Left renal cortex interstitium (tissue), 4 donors: Measurements from ENCODE around the gene SS18L1. TPM values are rescaled to one million over a fixed set of nuclear protein-coding genes. Genes with fewer than 3 reads are reported as not detected.
"Not testable (repeated sequence)": the region's sequence is repeated elsewhere in the genome, so short reads cannot be mapped to it uniquely, and the experiment has no call there.

Experiments used
- DNase-seq, 4 donors: peaks; one replicate each; pipeline ENCODE4 v3.0.0-alpha.2; 2013; ENCODE audit warnings: low read depth in 4 of 4, low spot score in 2 of 4, missing footprints in 1 of 4
- polyA plus RNA-seq, 4 donors: library from polyadenylated mRNA; unstranded; fragments of 120-200 nt; gene quantifications; one replicate each; pipeline ENCODE4 v1.2.1, GENCODE V29; 2013; ENCODE audit not compliant: insufficient read length in 4 of 4

SS18L1 gene, protein sequence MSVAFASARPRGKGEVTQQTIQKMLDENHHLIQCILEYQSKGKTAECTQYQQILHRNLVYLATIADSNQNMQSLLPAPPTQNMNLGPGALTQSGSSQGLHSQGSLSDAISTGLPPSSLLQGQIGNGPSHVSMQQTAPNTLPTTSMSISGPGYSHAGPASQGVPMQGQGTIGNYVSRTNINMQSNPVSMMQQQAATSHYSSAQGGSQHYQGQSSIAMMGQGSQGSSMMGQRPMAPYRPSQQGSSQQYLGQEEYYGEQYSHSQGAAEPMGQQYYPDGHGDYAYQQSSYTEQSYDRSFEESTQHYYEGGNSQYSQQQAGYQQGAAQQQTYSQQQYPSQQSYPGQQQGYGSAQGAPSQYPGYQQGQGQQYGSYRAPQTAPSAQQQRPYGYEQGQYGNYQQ
- 10 to 100 TPM; 15.5 to 27.8 (median 21.2) TPM for polyA plus RNA-seq

DNA sequence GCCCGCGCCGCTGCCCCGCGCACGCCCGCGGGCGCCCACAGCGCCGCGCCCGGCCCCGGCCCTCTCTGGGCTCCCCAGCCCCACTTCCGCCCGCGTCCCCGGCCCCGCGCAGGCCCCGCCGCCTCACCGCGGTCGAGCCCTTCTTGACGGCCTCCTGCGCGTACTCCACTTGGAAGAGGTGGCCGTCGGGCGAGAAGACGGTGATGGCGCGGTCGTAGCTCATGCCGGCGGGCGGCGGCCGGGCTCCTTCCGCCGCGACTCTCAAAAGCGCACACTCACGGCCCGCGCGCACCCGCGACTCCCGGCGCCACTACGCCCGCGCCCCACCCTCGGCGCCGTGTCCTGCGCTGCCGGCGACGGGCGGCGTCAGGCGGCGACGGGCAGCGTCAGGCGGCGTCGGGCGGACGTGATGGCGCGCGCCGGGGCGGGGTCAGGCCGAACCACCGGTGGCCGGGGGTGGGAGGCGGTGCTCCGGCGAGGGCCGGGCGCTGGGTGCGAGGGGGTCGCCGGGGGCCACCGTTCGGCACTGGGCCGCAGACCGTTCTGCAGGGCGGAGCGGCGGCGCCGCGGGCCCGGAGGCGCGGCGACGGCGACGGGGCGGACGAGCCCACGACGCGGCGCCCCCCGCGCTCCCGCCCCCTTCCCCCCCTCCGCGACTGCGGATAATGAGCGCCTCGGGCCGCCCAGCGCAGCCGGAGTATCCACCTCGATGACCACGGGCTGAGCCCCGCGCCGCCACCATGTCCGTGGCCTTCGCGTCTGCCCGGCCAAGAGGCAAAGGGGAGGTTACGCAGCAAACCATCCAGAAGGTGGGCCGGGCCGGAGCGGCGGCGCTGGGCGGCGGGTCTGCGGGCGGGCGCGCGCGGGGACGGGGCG, at the start of gene SS18L1, which contains the start of gene PSMA7:
Gene SS18L1, plus strand, starts transcription at position 689 of the 876 bp plus-strand sequence. Its CDS starts 52 bp downstream, at position 741.
Gene PSMA7, minus strand, starts transcription at position 314 of the 876 bp plus-strand sequence. Its CDS starts 91 bp downstream, at position 223.
- DNase-seq = peak in 1 of 4 donors; percentile 77

DNA sequence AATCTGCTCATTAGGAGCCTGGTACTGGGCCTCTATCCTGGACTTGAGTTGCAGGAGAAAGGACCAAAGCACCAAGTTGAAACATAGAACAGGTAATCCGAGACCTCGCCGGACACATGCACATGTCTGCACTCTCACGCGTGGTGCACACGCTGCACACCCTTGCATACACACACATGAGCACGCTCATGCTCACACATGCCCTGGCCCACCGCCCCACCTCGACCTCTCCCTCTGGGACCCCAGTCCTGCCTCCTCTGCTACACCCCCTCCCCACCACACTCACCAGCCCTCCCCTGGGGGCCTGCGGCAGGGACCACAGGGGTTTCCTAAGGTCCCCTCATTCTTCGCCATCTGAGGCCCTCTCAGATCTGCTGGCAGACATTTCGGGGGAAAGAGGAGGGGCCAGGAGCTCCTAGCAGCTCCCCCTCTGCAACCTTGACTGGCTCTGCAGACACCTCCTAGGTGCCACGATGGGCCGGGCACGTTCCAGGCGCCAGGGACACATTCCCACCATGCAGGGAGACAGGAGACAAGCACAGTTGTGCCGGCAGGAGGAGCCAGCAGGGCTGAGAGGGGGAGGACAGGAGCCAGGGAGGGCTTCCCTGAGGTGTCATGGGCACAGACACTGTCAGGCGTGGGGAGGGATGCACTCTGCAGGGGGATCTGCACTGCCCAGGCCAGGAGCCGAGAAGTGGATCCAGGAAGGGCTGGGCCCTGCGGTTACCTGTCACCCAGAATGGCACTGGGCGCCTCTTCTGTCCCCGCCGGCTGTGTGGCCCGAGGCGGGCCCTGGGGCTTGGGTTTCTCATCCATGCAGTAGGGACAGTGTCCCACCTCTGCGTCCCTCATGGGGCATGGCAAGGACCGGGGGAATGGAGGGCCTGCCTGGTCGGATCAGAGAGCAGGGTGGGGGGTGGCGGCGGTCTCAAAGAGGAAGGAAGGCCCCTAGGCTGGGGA, 46.9 kb upstream of the SS18L1 start:
- DNase-seq = no peak

DNA sequence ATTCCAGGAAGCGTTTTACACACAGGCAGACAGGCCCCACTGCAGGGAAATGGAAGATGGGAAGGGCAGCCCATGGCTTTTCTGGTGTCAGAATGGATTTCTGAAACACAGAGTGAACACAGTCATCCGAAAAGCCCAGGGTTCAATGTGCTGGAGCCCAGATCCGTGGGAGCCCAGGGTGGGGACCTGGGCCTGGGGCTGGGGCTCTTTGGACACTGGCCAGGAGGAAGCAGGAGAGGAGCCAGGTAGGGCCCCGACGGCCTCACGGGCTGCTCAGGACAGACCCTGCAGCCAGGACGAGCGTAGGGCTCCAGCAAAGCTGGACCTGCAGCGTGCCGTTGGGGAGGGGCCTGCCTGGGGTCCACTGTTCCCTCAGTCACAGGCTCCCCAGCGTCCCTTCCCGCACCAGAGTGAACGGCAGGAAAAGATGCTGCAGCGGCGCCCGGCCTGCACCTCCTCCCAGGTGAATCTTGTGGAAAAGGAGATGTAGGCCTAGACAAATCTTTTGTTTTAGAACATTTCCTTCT, 45.6 kb upstream of the SS18L1 start:
- no peak for DNase-seq

DNA sequence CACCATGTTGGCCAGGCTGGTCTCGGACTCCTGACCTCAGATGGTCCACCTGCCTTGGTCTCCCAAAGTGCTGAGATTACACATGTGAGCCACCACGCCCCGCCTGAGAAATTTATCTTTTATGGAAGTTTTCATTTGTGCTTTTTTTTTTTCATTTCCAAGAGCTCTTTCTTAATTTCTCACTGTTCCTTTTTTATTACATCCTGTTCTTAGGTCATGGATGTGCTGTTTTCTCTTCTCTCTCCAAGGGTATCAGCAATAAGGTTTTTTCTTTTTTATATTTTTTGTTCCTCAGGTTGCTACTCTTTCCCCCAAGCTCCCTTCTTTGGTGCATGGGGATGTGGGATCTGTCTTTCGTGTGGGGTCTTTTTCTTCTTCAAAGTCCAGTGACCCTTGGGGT, 42.5 kb upstream of the SS18L1 start:
- no peak for DNase-seq

DNA sequence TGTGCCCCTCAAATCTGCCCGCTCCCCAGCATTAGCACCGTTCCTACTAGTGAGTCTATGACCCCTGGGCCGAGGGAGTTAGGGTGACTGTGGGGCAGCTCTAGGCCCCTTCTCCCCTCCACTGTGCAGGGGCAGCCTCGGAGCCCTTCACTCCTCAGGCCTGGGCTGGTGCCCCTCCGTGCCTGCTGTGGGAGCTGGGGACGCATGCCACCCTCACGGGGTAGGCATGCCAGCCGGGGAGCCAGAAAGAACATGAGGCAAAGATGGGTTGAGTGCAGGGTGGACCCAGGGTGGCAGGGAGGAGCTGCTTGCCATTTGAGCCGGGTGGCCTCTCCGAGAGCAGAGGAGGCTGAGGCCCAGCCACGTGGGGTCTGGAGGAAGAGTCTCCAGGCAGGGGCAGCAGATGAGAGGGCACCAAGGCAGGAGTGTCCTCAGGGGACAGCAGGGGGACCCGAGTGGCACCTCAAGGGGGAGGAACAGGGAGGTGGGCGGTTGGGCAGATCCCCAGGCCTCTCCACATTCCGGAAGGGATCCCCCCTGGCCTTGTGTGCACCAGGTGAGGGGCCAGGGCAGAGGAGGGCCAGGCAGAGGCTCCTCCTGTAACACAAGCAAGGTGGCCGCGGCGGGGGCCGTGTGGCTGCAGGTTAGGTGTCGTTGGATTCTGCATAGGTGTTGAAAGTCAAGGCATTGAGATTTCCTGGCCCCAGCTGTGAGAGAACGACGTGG, 39.9 kb upstream of the SS18L1 start:
- DNase-seq = no peak

DNA sequence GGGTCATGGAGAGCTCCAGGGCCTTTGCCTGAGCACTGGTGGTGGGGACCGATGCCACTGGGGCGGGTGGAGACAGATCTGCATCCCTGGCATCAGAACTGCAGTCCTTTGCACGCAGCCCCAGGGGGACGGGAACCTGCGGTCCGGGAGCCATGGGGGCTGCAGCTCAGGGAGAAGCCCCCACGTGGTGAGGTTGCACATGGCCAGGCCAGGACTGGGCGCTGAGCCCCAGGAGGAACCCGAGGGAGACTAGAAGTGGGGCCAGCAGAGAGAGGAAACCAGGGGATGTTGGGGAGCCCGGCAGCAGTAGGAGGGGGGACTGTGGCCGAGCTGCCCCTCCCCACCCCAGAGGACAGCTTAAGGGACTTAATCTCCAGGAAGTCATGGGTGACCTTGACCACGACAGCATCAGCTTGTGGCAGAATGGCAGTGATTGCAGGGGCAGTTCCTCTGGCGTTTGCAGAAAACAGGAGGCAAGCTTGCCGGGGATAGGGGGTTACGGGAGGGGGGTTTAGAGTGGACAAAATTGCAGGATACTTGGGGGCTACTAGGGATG, 39.3 kb upstream of the SS18L1 start:
- no peak for DNase-seq

DNA sequence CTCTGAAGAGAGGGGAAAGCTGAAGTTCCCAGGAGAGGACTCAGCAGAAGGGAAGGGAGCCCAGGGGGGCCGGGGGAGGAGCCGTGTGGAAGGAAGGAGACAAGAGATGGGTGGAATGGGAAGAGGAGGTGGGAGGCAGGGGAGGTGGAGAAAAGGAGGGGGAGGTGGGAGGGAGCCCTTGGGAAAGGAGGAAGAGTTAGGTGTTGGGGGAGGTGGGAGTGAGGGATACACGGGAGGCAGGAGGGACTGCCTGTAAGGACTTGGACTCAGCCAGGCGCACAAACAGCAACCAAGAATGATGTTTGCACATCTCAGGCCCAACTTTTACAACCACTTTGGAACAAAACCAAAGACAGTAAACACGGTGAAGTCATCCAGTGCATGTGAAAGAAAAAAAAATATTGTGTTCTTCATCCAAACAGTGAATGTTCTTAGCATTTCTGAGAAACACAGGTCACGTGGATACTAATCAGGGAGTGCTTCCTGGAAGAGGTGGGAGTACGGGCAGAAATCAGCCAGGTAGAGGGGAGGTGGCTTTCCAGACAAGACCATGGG, 38.7 kb upstream of the SS18L1 start:
- no peak for DNase-seq

DNA sequence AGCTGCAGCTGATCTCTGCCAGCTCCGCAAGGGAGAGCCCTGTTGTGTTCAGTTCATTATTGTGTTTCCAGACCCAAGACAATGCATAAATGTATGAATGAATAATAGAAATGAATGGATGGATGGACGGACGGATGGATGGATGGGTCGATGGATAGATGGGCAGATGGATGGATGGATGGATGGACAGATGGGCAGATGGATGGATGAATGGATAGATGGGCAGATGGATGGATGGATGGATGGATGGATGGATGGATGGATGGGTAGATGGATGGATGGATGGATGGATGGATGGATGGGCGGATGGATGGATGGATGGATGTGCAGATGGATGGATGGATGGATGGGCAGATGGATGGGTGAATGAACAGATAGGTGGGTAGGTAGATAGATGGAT, 38.0 kb upstream of the SS18L1 start:
- DNase-seq = no peak

DNA sequence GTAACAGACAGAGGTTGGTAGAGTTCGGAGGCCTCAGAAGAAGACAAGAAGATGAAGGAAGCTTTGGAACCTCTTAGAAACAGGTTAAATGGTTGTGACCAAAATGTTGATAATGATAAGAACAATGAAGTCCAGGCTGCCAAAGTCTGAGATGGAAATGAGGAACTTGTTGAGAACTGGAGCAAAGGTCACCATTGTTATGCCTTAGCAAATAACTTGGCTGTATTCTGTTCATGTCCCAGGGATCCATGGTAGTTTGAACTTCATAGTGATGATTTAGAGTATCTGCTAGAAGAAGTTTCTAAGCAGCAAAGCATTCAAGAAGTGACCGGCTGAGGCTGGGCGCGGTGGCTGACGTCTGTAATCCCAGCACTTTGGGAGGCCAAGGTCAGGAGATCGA, 32.4 kb upstream of the SS18L1 start:
- DNase-seq = no peak

DNA sequence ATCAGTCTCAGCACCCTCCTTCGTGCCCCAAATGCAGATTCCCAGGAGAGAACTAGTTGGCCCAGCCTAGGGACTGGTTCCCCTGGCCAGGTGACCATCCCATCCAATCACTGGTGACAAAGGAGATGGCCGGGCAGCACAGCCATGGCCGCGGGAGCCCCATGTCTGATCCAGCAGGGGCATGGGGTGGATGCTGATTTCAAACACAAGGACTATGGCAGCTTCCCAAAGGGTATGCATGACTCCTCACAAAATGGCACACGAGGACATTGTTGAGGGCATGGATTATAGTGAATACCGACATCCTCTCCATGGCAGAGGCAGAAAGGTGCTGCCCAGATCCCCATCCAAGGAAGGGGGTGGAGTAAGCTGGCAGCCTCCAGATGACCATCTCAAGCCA, 31.2 kb upstream of the SS18L1 start:
- DNase-seq = no peak

DNA sequence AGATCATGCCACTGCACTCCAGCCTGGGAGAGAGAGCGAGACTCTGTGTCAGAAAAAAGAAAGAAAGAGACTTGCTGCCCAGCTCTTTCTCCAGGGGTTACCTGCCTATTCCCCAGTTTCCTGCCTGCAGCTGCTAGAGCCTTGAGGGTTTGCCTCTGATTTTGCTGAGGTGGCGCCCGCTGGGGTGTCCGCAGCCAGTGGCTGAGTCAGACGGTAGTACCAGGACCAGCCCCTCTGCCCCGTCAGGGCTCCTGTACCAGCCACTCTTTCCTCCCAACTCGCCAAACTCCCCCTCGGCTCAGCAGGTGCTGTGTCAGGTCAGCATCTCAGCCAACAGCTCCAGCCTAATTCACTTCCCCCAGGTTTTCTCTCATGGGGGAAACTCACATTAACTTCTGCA, 28.7 kb upstream of the SS18L1 start:
- DNase-seq = no peak

DNA sequence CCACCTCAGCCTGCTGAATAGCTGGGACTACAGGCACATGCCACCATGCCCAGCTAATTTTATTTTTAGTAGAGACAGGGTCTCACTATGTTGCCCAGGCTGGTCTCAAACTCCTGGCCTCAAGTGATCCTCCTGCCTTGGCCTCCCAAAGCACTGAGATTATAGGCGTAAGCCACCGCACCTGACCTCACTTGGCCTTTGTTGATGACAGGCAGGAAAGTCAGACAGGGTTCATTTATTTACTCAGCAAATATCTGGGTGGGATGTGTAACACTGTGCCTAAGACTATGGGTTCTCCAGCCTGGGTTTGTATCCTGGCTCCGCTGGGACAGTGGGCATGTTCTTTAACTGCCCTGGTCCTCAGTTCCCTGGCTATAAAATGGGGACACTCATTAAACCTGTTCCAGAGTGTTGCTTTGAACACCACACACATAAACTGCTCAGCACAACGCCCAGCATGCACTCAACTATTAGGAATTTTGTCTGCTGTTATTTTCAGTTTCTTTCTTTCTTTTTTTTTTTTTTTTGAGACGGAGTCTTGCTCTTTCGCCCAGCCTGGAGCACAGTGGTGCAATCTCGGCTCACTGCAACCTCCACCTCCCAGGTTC, 27.7 kb upstream of the SS18L1 start:
- not testable (repeated sequence) for DNase-seq

DNA sequence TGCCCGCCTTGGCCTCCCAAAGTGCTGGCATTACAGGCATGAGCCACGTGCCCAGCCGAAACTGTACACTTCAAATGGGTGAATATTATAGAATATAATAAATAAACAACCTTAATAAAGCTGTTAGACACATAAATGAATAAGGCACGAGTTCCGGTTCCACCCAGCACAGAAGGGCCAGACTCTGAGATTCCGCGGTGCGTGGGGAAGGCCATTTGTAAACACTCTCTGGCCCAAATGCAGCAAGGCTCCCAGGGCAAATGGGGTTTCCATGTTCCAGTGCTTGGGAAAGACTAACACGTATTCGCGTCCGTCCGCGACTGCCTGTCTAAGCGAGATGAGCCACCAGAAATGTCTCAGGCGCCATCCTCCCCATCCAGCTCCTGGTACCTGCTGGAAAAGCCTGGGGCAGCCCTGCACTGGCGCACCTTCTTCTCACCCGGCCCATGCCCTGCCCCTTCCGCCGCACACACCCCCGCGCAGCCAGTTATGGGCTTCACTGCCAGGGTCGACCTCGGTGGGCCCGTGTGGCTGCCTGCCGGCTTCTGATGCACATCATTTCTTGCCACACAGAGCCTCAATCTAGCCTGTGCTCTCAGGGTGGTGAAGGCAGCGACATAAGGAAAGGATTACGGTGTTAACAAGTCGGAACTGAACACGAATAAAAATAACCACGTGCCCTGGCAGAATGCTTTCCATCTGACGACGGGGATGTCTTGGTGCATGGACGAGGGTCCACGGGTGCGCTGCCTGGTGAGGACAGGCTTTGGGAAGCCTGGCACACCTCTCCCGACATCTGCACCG, 26.8 kb upstream of the SS18L1 start:
- no peak for DNase-seq

DNA sequence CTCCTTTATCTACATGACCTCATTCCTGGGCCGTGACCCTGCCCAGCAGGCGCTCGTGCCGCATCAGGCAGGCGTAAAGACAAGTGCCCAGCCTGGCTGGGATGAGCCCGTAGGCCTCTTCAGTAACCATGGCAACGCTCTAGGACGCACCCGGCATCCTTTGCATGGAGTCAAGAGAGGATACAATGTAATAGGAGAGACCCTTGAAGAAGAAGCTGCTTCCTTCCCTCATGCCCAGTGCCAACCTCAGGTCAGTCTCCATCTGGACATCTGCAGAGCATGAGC, 26.3 kb upstream of the SS18L1 start:
- no peak for DNase-seq

DNA sequence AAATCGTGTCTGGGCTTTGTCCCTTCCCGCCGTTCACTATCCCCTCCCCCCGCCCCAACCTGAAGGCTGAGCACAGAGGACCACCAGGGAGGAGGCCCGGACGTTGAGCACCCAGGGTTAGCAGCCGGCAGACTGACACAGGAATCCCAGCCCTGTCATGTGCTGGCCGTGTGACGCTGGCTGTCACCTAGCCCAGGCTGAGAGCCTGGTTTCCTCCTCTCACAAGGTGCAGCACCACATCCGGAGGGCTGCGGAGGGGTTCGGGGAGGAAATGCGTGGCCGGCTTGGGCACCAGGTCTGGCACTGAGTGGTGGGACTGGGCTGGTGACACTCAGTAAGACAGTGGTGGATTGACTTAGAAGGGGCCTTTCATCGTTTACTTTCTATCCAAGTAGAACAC, 25.9 kb upstream of the SS18L1 start:
- DNase-seq = no peak

DNA sequence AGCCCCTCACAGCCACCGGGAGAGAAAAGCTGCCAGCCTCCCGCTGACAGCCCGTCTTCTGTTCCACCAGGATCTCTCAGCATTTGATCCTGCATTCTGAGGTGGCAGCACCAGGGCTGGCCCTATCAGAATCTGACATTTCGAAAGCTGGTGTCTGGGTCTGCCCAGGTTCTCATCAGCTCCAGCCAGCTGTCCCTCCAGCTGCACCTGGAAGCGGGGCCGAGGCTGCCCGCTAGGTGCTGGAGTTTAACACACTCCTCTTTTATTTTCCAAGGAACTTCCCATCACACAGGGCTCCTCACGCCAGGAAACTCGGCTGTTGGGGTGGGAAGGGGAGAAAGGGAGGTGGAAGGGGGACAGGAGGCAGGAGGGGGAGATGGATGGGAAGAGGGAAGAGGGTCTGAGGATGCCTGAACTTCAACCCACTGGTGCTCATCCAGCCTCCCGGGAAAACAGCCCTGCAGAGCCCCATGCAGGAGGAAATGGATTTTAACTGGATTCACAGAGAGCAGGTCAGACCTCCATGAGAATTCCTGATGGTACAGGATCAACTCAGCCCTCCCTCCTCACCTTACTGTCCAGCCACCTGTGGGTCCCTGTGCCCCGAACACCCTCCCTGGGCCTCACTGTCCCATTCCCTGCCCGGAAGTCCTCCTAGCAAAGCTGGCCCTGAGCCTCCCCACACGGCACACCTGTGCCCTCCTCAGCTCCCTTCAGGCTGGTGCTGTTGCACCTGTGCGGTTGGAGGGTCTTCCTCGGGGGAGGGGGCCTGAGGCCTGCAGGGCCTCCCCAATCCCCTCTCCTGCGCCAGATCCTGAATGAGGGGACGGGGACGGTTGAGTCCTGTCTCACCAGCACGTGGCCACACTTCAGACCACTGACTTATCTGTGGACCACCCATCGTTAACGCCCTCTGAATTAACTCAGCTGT, 25.2 kb upstream of the SS18L1 start:
- DNase-seq = no peak

DNA sequence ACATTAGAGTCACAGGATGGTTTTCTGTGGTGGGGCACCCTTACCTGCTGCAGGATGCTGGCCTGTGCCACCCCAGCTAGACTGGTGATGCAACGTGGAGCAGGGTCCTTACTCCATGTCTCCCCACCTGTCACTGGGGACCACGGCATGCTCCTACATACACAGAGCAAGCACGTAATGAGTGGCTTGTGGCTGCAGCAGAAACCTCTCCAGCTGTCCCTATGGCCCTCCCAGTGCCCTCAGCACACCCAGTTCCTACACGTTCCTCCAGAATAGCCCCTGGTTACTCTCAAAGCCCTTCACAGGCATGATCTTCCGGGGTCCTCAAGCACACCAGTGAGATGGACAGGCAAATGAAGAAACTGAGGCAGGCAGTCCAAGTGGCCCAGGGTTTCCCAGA, 24.5 kb upstream of the SS18L1 start:
- no peak for DNase-seq
